OCI-LY3 (cell line): ENCODE results near the gene CLMN.

Experiments
- H2AFZ ChIP-seq: fragments of 200-600, 300-600 bp; shearing (Covaris generic); 2 replicates; pipeline ENCODE4 v1.6.0; 2014; ENCODE audit warnings: antibody characterized with exemption, low read depth, low read length
- H3K27ac ChIP-seq: fragments of 200-600, 300-600 bp; sonication (generic); 2 replicates; pipeline ENCODE4 v1.5.1; 2014; ENCODE audit warnings: mild to moderate bottlenecking, low read length, moderate library complexity, mixed read lengths
- H3K27me3 ChIP-seq: fragments of 200-600, 300-600 bp; sonication (generic); 2 replicates; pipeline ENCODE4 v1.6.1; 2014; ENCODE audit warnings: low read depth, low read length, mixed read lengths
- H3K36me3 ChIP-seq: fragments of 200-600, 300-600 bp; sonication (generic); replicated peaks from 2 replicates; pipeline ENCODE3; 2014; ENCODE audit warnings: low read depth, low read length, mixed read lengths
- H3K4me1 ChIP-seq: fragments of 300-600, 200-600 bp; sonication (generic); 2 replicates; pipeline ENCODE4 v1.6.1; 2014; ENCODE audit warnings: low read length, mixed read lengths
- H3K4me2 ChIP-seq: fragments of 200-600, 300-600 bp; sonication (generic); 2 replicates; pipeline ENCODE4 v1.6.1; 2014; ENCODE audit warnings: low read length, mixed read lengths
- H3K4me3 ChIP-seq: fragments of 300-600, 200-600 bp; sonication (generic); 2 replicates; pipeline ENCODE4 v1.5.1; 2014; ENCODE audit warnings: antibody characterized with exemption, mild to moderate bottlenecking, low read length, moderate library complexity
- H3K79me2 ChIP-seq: fragments of 300-600, 200-600 bp; shearing (Covaris generic); 2 replicates; pipeline ENCODE4 v1.6.1; 2014; ENCODE audit warnings: mild to moderate bottlenecking, low read length, mixed read lengths
- H3K9ac ChIP-seq: fragments of 300-600, 200-600 bp; shearing (Covaris generic); 2 replicates; pipeline ENCODE4 v1.6.0; 2014; ENCODE audit warnings: mild to moderate bottlenecking, low read length, moderate library complexity
- H3K9me3 ChIP-seq: fragments of 200-600, 300-600 bp; shearing (Covaris generic); 2 replicates; pipeline ENCODE4 v1.6.1; 2014; ENCODE audit warnings: low read length, mixed read lengths; ENCODE audit not compliant: insufficient read depth
- H4K20me1 ChIP-seq: fragments of 200-600, 300-600 bp; sonication (generic); 2 replicates; pipeline ENCODE4 v1.6.1; 2016; ENCODE audit warnings: low read length, mixed read lengths; ENCODE audit not compliant: insufficient read depth
- CTCF ChIP-seq: fragments of 200-600, 300-600 bp; sonication (generic); IDR thresholded peaks from 2 replicates; pipeline ENCODE4 v1.5.1; 2014; ENCODE audit warnings: antibody characterized with exemption, low read length, low read depth
- EZH2phosphoT487 ChIP-seq: fragments of 200-600 bp; shearing (Covaris generic); IDR thresholded peaks from 2 replicates; pipeline ENCODE4 v1.6.1; 2018; ENCODE audit warnings: antibody characterized with exemption, mixed run types, low read depth

Gene CLMN

DNA sequence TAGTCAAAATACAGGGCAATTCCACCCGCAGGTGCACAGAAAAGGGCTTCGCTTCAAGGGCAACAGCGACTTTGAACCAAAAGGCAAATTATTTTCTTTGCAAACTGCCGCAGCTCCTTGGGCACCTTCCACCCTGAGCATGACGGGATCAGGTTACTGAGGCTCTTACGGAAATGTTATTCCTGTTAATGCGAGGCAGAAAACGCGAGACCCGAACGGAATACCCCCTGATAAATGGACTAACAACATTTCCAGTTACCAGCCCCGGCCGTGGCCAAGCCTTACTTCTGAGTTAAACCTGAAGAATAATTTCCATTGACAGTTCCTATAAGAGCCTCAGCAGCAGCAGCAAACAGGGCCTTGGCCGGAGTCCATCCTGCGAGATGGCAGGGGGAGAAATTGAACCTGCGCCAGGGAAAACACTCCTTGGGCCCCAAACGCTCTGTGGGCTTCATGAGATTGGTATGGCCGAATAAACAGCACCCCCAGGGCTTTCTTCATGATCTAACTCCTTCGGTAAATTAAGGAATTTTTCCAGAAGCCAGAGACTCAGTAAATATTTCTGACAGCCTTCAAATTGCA lies 92.3 kb downstream of the CLMN start:
- Histone ChIP-seq H3K9ac (no peak overlapping the region), H3K4me3 (no peak overlapping the region), H3K79me2 (no peaks in the 10 kb centered on the region), H3K27me3 (peaks cover 8% of the 10 kb centered on the region), H3K36me3 (no peaks in the 10 kb centered on the region), H2AFZ (no peak overlapping the region), H3K4me1 (no peaks in the 10 kb centered on the region), H3K27ac (no peak overlapping the region), H4K20me1 (no peaks in the 10 kb centered on the region), H3K9me3 (no peaks in the 10 kb centered on the region), H3K4me2 (no peak overlapping the region)
- TF ChIP-seq CTCF (no peak), EZH2phosphoT487 (no peak)

GRCh38 chr14:95226801-95227200 lies 92.9 kb downstream of the CLMN start:
- no peaks in the 10 kb centered on the region for H3K36me3 ChIP-seq
- no peaks in the 10 kb centered on the region for H3K4me1 ChIP-seq

DNA sequence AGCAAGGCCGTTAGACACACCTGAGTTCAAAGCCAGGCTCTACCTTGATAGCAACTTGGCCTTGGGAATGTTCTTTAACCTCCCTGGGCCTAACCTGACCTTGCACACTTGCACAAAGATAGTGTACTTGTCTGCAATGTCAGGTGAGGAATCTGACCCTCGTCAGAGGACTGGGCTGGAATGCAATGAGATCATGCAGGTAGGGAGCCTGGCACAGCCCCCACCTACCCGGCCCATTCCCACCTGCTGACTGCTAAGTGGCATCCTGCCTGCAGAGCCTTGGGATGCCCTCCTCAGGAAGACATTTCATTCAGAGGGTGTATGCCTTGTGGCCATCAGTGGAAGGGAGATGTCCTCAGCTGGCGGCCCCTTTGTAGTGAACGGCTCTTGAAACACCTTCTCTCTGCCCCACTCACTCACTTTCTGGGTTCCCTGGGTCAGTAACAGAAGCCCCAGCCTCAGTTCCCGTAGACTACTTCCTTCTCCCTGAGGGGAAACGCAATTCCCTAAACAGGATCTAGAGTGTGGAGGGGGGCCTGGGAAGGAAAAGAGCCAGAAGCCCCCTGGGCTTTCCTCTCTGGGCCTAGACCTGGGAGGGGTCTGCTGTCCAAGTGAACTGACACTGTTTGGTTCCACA lies 94.3 kb downstream of the CLMN start:
- Histone ChIP-seq H3K4me2 (no peak overlapping the region), H3K27ac (no peak overlapping the region)
- TF ChIP-seq CTCF (no peak), EZH2phosphoT487 (no peak)

More at GRCh38 chr14:95226801-95227200, 92.9 kb downstream of the CLMN start:
- H3K27me3 ChIP-seq = peaks cover 8% of the 10 kb centered on the region
- no peak overlapping the region for H2AFZ ChIP-seq
- H4K20me1 ChIP-seq = no peaks in the 10 kb centered on the region
- no peak overlapping the region for H3K27ac ChIP-seq
- no peak overlapping the region for H3K9ac ChIP-seq
- H3K4me3 ChIP-seq = no peak overlapping the region
- no peaks in the 10 kb centered on the region for H3K9me3 ChIP-seq
- no peak for TF ChIP-seq CTCF
- TF ChIP-seq EZH2phosphoT487 = no peak
- H3K79me2 ChIP-seq = no peaks in the 10 kb centered on the region
- no peak overlapping the region for H3K4me2 ChIP-seq

DNA sequence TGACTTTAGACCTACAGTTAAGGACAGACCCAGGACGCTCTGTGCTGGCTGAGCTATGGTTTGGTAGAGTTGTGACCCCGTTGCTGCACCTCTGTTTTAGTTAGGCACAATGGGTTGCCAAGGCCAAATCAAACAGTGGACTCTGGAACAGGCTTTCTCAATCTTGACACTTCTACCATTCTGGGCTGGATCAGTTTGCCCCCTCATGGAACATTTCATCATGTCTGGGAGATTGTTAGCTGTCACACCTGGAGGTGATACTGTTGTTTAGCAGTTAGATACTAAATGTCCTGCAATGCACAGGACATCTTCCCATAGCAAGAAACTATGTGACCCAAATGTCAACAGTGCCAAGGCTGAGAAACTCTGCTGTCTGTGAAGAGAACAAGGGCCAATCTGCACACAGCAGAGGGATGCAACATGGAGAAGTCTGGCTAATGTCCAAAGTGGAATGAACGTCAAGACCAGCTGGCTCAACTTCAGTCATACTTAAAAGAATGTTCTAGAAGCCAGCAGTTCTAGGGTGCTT lies 96.8 kb downstream of the CLMN start:
- H3K27ac ChIP-seq = no peak overlapping the region
- TF ChIP-seq CTCF (no peak), EZH2phosphoT487 (no peak)
- H3K4me1 ChIP-seq = peaks cover 3% of the 10 kb centered on the region; the same call in 1 of the 2 replicates
- H3K79me2 ChIP-seq = no peaks in the 10 kb centered on the region
- no peaks in the 10 kb centered on the region for H4K20me1 ChIP-seq
- no peak overlapping the region for H3K4me2 ChIP-seq
- no peak overlapping the region for H3K9ac ChIP-seq
- H2AFZ ChIP-seq = no peak overlapping the region
- no peaks in the 10 kb centered on the region for H3K36me3 ChIP-seq
- H3K4me3 ChIP-seq = no peak overlapping the region
- no peaks in the 10 kb centered on the region for H3K27me3 ChIP-seq
- H3K9me3 ChIP-seq = no peaks in the 10 kb centered on the region

More for the DNA sequence above, 94.3 kb downstream of the CLMN start:
- Histone ChIP-seq H3K36me3 (no peaks in the 10 kb centered on the region), H3K27me3 (peaks cover 6% of the 10 kb centered on the region), H3K79me2 (no peaks in the 10 kb centered on the region), H3K4me1 (no peaks in the 10 kb centered on the region), H4K20me1 (no peaks in the 10 kb centered on the region), H3K4me3 (no peak overlapping the region), H3K9me3 (no peaks in the 10 kb centered on the region), H3K9ac (no peak overlapping the region), H2AFZ (no peak overlapping the region)
